Sigmoid colon (tissue), 3 donors: ENCODE measurements around the gene RILP.

Experiments
- POLR2A ChIP-seq, 2 donors: fragments of 450-650 bp; IDR thresholded peaks; one replicate each; pipeline ENCODE4 v1.6.1; 2016; ENCODE audit warnings: antibody characterized with exemption in 2 of 2, mild to moderate bottlenecking in 2 of 2, moderate library complexity in 2 of 2
- TF ChIP-seq, protein P1 (sequence below), 4 experiments: fragments of 450-650 bp in 3 of 4; fragments of 200-600 bp in 1 of 4; IDR thresholded peaks; one replicate each; pipeline ENCODE4 v1.5.1; 2016 to 2019; ENCODE audit warnings: antibody characterized with exemption in 4 of 4, mild to moderate bottlenecking in 3 of 4, moderate library complexity in 2 of 4

DNA sequence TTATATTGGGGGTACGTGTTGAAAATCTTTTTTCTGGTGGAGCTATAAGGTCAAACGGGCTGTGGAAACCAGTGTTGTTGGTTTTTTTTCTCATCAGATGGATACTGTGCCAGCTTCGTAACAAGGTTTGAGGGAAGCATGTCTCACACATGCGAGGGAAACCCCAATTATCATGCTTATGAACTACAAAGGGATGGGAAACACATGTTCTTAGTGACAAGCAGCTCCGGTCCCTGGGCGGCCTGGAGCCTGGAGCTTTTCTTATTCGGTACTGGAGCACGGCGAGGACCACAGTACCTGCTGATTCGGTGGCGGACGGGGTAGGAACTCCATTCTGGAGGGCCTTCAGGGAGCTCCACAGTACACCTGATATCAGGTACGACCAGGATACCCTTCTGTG, 33.6 kb downstream of the RILP start:
- TF ChIP-seq, protein P1, sequence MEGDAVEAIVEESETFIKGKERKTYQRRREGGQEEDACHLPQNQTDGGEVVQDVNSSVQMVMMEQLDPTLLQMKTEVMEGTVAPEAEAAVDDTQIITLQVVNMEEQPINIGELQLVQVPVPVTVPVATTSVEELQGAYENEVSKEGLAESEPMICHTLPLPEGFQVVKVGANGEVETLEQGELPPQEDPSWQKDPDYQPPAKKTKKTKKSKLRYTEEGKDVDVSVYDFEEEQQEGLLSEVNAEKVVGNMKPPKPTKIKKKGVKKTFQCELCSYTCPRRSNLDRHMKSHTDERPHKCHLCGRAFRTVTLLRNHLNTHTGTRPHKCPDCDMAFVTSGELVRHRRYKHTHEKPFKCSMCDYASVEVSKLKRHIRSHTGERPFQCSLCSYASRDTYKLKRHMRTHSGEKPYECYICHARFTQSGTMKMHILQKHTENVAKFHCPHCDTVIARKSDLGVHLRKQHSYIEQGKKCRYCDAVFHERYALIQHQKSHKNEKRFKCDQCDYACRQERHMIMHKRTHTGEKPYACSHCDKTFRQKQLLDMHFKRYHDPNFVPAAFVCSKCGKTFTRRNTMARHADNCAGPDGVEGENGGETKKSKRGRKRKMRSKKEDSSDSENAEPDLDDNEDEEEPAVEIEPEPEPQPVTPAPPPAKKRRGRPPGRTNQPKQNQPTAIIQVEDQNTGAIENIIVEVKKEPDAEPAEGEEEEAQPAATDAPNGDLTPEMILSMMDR (IDR thresholded peaks at IDR 0.05): no peak
- TF ChIP-seq POLR2A (IDR thresholded peaks at IDR 0.05): no peak
